Measurements from ENCODE around the gene CACNB4. TPM values are rescaled to one million over a fixed set of nuclear protein-coding genes. Genes with fewer than 3 reads are reported as not detected.

CACNB4 gene
- total and polyA plus RNA-seq, 7 donors, result 0.23 to 4.4 (median 1.1) TPM

DNA sequence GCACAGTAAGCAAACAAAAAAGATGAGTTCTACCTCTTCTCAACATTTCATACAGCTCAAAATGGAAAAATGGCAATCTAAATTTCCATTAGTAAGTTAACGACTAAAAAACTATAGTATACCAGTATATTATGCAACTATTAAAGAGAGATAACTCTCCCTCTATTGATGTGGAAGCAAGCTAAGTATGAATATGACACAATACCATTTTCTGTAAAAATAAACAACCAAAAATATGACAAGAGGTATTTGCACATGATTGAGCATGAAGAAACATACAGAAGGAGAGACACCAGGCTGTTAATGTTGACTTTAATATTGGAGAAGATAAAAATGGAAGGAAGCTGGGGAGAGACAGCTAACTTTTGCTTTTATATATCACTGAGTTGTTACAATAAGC is 167.1 kb downstream of the CACNB4 start:
- TF ChIP-seq POLR2AphosphoS5 (IDR thresholded peaks at IDR 0.05) (no peak), EP300 (IDR thresholded peaks at IDR 0.05) (no peak), POLR2A (IDR thresholded peaks at IDR 0.05) (no peak)
- TF ChIP-seq, protein P1, sequence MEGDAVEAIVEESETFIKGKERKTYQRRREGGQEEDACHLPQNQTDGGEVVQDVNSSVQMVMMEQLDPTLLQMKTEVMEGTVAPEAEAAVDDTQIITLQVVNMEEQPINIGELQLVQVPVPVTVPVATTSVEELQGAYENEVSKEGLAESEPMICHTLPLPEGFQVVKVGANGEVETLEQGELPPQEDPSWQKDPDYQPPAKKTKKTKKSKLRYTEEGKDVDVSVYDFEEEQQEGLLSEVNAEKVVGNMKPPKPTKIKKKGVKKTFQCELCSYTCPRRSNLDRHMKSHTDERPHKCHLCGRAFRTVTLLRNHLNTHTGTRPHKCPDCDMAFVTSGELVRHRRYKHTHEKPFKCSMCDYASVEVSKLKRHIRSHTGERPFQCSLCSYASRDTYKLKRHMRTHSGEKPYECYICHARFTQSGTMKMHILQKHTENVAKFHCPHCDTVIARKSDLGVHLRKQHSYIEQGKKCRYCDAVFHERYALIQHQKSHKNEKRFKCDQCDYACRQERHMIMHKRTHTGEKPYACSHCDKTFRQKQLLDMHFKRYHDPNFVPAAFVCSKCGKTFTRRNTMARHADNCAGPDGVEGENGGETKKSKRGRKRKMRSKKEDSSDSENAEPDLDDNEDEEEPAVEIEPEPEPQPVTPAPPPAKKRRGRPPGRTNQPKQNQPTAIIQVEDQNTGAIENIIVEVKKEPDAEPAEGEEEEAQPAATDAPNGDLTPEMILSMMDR (IDR thresholded peaks at IDR 0.05), result no peak
- Histone ChIP-seq H3K4me1 (peaks cover 0 to 9% (median 2%) of the 10 kb centered on the region in 4 donors), H3K4me3 (no peak overlapping the region), H3K27me3 (no peaks in the 10 kb centered on the region), H3K27ac (no peak overlapping the region), H3K36me3 (no peaks in the 10 kb centered on the region), H3K9me3 (no peaks in the 10 kb centered on the region)
- DNase-seq, result no peak
- intact Hi-C loops (cut with DNase I), result no loop called here
- 91 to 97% methylated on average over 1 of the region's 1 CpG for WGBS, 2 donors

DNA sequence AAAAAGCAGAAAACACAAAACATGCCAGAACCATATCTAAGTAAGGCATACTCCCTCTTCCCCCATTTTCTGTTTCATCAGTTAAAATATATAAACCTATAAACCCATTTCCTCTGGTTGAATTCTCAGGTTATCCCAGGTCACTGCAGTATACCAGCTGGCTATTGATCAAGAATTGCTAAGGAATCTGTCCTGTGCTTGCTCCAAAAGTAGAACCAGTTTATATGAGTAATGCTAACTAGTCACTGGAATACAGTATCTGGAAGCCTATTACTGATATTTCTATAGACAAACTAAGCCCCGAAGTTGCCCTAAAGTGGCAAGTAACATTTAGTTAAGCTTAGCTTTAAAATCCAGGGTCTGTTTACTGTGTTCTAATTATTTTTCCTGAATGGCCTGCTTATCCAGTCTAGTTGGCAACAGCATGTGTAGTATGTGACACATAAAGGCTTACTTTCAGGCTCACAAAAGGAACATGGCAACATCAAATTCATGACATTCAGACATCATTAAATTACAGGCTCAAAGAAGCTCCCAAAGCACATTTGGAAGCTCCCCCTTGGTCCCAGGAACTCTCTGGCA is 167.7 kb downstream of the CACNB4 start:
- WGBS, 2 donors, result 93% methylated on average over 1 of the region's 1 CpG
- H3K9me3 ChIP-seq, result no peaks in the 10 kb centered on the region
- no peak for DNase-seq
- TF ChIP-seq, protein P1 (IDR thresholded peaks at IDR 0.05), result no peak
- no peaks in the 10 kb centered on the region for H3K36me3 ChIP-seq
- no peak overlapping the region for H3K4me3 ChIP-seq
- H3K4me1 ChIP-seq, result peaks cover 0 to 9% (median 2%) of the 10 kb centered on the region in 4 donors
- intact Hi-C loops (cut with DNase I), result no loop called here
- no peak overlapping the region for H3K27ac ChIP-seq
- H3K27me3 ChIP-seq, result no peaks in the 10 kb centered on the region

DNA sequence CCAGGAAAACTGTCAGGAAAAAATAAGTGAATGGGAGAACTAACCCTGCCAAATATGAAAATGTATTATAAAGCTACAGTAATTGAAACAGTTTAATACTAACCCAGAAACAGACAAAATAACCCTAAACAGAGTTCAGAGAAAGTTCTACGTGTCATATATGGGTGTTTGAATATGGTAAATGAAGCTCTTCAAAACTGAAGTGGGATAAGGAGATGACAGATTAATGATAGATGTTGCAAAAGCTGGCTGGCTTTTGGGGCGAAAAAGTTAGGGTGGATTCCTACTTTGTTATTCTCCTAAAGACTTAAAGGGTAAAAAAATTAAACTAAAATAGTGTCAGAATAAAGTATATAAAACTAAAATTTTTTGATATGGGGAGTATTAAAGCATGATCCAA is 168.8 kb downstream of the CACNB4 start:
- TF ChIP-seq EP300 (IDR thresholded peaks at IDR 0.05), result no peak
- TF ChIP-seq POLR2A (IDR thresholded peaks at IDR 0.05), result no peak
- TF ChIP-seq, protein P1 (IDR thresholded peaks at IDR 0.05), result no peak
- no peak for TF ChIP-seq POLR2AphosphoS5 (IDR thresholded peaks at IDR 0.05)
- Histone ChIP-seq H3K27ac (no peak overlapping the region), H3K9me3 (no peaks in the 10 kb centered on the region), H3K27me3 (no peaks in the 10 kb centered on the region), H3K36me3 (no peaks in the 10 kb centered on the region), H3K4me3 (no peak overlapping the region), H3K4me1 (peaks cover 0 to 9% (median 2%) of the 10 kb centered on the region in 4 donors)
- DNase-seq, result no peak
- 84 to 85% methylated on average over 2 of the region's 2 CpGs for WGBS, 2 donors
- intact Hi-C loops (cut with DNase I), result no loop called here

DNA sequence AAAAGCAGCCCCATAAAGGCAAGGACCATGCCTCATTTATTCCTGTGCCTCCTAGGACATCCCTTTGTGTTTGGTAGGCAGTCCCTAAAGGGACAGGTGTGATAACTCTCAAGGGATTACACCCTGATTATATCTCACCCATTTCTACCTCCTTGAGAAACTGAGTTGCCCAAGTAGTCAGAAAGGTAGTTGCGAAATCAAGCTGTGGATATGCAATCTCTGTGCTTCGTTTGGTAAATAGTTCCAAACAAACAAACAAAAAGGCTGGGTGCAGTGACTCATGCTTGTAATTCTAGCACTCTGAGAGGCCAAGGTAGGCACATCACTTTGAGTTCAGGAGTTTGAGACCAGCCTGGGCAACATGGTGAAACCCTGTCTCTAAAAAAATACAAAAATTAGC is 170.5 kb downstream of the CACNB4 start:
- Histone ChIP-seq H3K27me3 (no peaks in the 10 kb centered on the region), H3K36me3 (no peaks in the 10 kb centered on the region), H3K4me3 (no peak overlapping the region), H3K4me1 (peaks cover 0 to 12% (median 3%) of the 10 kb centered on the region in 4 donors), H3K9me3 (no peaks in the 10 kb centered on the region), H3K27ac (no peak overlapping the region)
- intact Hi-C loops (cut with DNase I), result no loop called here
- no peak for DNase-seq
- TF ChIP-seq POLR2A (IDR thresholded peaks at IDR 0.05) (no peak), POLR2AphosphoS5 (IDR thresholded peaks at IDR 0.05) (no peak), EP300 (IDR thresholded peaks at IDR 0.05) (no peak)
- TF ChIP-seq, protein P1 (IDR thresholded peaks at IDR 0.05), result no peak
- WGBS, 2 donors, result 69 to 84% methylated on average over 2 of the region's 2 CpGs

Data from sigmoid colon (tissue), 7 donors.